HuH-7 (cell line): ENCODE data around the gene SMIM35.
"Not testable (repeated sequence)": the region's sequence is repeated elsewhere in the genome, so short reads cannot be mapped to it uniquely, and the experiment has no call there.

ENCODE experiments used
- DNase-seq: peaks from one replicate; pipeline ENCODE4 v3.0.0; 2011; ENCODE audit warnings: low spot score

SMIM35 gene

DNA sequence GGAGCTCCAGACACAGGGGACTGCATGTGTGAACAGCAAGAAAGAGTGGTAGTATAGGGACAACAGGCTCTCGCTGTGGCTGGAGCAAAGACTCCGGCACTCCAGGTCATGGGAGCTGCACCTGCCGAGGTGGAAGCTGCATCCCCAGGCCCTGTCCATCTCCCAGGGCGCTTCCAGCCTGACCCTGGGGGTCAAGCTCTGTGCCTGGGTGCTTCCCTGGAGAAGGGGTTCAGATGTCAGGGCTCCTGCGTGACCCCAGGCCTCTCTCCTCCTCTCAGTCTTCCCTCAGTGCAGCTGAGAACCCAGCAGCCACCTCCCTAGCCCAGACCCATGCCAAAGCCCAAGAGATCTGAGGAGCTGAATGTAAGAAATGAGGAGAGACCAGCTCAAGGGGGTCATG, 6.5 kb downstream of the SMIM35 start:
- no peak for DNase-seq

DNA sequence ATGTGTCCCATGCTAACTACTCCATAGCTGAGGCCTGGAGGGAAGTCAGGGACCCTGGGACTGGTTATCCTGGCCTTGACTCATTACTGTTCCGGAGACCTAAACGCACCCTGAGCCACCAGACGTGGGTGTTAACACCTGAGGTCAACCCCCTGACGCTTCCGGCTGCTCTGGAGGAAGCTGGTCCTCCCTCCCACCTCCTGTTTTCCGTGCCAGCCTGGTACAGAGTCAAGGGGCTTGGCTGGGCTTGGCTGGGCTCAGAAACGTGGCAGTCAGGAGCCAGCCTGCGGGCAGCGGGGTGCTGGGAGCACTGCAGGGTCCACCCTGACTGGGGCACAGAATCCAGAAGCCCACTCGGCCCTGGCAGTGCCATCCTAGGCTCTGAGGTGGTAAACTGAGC, 7.3 kb downstream of the SMIM35 start:
- DNase-seq: no peak

DNA sequence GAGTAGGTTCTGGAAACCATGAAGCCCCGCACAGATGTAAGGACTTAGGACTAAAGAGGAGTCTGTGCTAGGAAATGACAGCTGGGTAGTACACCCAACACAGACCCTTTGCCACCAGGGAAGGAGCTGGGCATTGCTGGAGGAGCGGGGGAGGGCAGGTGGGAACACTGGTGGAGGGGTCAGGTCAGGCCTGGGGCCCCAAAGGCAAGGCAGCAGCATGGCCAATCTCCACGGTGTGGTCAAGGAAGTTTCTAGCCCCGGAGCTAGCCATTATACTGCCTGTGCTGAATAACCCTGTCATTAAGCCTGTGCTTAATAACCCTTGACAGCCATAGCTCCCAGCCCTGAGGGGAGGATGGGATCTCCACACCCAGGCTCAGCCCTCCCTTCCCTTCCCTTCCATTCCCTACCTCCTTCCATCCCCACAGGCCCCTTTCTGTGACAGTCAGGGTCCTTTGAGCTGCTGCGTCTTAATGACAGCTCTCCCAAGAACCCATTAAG, 7.8 kb downstream of the SMIM35 start:
- no peak for DNase-seq

- DNase-seq: no peak
Observed at GRCh38 chr11:118076754-118077281, 9.9 kb downstream of the SMIM35 start, which contains the start of gene TMPRSS4. Gene TMPRSS4 (plus strand): TSS chr11:118077078. CDS start chr11:118077303, 225 bp downstream.

DNA sequence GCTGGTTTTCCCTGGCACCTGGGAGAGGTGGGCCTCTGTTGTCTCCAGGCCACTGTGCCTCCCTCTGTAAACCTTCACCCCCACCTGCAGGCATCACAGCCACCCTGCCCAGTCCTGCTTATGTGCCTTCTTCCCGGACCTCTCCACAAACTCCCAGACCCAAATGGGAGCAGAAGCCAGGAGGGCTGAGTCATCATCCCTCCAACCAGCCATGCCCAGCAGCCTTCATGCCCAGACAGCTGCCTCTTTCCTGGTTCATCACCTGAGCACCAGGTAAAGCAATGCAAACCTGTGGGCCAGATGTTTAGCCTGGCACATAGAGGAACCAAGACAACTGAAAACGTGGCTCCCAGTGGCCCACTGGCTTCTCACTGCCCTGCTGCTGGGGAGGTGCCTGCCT, 12.0 kb downstream of the SMIM35 start:
- no peak for DNase-seq

DNA sequence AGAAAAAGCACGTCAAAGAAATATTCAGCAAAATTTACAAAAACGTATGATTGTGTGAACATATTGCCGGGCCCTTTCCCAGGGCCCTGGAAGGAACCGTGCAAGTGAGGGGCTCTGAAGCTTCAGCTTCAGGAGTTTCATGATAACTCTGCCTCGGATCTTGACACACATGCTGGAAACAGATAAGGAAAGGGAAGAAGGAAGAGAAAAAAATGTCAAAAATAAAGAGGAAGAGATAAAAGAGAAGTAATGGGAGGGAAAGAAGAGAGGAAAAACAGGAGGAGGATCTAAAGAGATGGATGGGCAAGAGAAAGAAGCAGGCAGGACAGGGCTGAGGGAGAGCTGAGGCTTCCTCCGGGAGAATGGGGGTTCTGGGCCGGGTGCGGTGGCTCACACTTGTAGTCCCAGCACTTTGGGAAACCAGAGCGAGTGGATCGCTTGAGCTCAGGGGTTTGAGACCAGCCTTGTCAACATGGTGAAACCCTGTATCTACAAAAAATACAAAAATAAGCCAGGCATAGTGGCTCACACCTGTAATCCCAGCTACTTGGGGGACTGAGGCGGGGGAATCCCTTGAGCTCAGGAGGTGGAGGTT, 12.6 kb downstream of the SMIM35 start:
- no peak for DNase-seq

DNA sequence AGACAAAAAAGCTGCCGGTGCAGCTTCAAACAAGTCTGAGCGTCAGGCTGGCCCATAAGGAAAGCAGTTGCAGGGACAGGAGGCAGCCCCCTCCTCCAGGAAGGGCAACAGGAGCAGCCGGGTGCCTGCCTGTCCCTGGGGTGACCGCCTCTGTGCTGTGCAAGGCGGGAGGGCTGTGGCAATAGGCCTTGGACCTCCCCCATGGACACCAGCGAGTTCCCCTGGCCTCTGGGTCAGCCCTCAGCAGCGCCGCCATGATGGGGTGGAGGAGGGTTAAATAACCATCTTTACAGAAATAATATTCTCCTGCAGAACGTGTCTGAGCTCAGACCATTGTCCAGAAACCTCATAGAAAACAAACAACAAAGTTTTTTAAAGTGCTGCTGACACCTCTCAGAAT, 13.2 kb downstream of the SMIM35 start:
- no peak for DNase-seq

DNA sequence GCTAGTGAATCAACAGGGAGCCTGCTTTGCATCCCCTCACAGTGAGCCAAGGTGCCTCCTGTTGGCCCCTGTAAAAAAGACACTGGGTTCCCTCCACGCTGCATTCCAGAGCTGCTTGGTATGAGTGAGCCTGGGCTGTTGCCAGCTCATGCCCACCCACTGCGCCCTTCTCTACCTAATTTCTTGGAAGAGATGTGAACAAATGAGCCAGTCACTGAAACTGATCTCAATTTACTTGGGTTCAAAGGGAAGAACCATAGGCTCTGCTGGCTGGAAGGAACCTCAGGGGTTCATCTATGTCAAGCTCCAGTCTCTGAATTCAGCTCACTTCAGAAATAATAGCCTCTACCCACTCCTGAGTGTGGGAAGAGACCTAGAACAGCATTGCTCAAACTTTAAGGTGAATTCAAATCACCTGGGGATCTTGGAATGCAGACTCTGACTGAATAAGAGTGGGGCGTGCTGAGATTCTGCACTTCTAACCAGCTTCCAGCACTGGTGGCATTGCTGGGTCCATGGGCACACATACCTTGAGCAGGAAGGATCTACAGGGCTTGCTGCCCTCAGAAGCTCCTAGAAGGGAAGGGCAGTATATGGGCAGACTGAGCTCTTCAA, 15.2 kb downstream of the SMIM35 start:
- no peak for DNase-seq

DNA sequence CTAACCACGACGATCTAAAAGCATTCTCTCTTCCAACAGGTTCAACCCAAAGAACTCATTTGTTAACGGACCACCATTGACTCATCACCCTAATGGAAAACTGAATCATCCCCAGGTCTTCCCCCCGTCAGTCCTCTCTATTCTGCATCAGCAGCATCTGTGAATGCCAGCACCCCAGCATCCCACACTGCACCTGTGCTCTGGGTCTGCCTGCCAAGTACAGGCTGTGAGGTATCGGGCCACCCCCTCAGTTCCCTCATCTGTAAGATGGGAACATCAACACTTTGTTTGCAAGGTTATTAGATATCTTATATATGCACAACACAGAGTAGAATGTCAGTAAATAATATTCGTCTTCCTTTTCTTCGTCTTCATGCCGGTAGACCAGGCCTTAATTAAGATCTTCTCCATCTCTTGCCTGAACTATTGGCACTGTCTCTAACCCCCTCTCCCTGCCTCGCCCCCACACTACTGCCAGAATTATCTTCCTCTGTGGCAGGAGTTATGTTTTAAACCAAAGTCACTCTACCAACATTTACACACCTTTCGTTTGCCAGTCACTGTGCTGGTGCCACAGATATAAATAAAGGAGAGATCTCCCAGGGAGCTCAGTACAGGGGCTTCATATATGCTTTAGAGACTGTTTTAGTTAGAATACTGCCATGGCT, 17.7 kb downstream of the SMIM35 start:
- DNase-seq: no peak

DNA sequence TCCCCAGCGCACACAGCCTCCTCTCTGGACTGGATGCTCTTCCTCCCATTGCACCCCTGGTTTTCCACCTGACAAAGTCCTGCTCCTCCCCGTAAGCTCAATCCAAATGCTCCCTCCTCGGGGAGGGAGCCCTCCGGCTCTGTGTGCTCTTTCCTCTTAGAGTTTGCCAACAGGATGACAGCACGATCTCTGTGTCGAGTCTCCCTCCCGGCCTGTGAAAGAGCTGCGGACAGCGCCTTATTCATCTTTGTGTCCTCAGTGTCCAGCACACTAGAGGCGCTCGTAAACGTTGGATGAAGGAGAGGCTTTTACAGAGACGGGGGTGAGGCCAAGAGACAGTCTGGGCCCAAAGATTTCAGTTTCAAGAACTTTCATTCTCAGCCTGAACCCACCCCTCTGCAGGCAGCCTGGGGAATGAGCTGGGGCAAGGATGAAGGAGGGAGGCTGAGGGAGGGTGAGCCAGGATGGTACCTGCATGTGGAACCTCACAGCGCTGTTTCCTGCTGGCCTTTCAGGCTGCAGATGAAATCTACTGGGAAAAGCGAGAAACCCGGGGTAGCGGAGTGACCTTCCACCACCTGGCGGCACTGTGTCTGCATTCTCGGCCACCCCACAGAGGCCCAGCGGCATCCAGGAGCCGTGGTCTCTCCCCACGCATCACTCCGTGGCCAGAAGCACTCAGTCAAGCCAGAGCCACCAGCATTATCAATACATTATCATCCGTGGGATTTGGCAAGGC, 18.4 kb downstream of the SMIM35 start:
- DNase-seq: peak; percentile 68

DNA sequence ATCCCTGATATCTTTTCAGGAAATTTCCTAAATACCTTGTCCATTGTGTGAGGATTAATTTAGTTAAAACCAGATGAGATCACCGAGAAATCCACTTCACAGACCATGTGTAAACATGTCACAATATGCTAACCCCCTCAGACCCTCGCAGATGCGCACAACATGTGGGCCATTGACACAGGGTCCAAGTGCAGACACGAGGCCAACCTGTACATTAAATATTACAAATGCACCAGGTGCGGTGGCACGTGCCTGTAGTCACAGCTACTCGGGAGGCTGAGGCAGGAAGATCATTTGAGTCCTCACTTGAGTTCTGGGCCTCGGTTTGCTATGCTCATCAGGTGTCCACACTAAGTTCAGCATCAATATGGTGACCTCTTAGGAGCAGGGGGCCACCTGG, 19.8 kb downstream of the SMIM35 start:
- no peak for DNase-seq

DNA sequence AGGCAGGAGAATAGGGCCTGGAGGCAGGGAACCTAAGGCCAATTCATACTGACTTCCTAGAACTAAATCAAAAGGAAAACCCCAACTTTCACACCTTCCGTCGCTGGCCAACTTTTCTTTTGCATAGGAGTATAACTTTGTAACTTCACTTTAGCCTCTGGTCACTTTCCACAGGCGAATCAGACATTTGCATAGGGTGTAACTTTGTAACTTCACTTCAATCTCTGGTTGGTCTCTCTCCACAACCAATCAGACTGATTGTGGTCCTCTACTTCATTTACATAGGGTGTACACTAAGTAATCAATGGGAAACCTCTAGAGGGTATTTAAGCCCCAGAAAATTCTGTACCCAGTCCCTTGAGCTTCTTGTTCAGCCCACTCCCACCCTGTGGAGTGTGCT, 21.4 kb downstream of the SMIM35 start:
- no peak for DNase-seq

GRCh38 chr11:118064956-118065355, 21.8 kb downstream of the SMIM35 start:
- no peak for DNase-seq

- DNase-seq: not testable (repeated sequence)
Observed at GRCh38 chr11:118062631-118063030, 24.1 kb downstream of the SMIM35 start.

- DNase-seq: not testable (repeated sequence)
Observed at GRCh38 chr11:118062181-118062580, 24.6 kb downstream of the SMIM35 start.

DNA sequence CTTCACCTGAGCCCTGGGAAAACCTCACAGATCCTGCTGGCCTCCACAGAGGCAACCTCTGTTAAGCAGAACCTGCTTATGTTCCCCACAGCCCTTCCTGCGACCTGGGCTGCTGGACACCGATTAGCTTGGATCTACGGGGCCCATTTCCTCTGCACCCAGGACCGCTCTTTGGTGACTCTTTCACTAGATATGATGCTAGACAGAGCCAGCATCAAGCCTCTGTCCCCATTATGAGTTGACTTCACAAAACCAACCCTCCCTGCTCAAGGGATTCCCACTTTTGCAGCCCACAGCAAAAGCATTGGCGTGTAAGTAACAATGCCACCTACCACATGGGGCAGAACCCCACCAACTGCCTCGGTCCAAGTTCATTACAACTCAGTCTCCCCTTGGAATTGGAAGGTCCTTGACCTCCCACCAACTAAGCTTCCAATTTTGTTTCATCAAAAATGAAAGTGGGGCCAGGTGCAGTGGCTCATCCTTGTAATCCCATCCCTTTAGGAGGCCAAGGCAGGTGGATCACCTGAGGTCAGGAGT, 25.1 kb downstream of the SMIM35 start:
- no peak for DNase-seq

GRCh38 chr11:118060869-118061268, 25.9 kb downstream of the SMIM35 start:
- DNase-seq: no peak

DNA sequence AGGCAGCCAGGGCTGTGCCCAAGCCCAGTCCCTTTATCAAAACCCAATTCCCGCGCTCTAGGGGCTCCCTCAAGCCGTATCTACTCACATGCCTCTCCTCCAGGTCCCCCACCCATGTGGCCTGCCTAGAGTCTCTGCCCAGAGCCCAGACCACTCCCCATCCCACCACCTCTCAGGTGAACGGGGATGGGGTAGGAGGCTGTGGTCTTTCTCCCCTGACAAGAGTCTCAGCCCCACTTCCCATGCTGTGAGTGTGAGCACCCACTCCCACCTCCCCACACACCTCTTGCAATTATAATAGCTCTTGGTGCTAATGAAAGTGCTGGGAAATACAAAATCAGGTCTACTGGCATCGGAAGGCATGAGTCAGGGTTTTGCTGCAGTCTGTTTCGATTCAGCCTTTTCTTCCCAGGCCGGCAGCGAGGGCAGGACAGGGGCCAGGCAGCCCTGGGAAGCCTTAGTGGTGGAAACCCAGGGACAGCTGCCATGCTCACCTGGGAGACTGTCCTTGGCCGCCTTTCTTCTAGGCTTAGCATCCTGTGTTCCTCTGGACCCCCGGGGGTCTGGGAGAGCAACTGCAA, 26.6 kb downstream of the SMIM35 start:
- no peak for DNase-seq

DNA sequence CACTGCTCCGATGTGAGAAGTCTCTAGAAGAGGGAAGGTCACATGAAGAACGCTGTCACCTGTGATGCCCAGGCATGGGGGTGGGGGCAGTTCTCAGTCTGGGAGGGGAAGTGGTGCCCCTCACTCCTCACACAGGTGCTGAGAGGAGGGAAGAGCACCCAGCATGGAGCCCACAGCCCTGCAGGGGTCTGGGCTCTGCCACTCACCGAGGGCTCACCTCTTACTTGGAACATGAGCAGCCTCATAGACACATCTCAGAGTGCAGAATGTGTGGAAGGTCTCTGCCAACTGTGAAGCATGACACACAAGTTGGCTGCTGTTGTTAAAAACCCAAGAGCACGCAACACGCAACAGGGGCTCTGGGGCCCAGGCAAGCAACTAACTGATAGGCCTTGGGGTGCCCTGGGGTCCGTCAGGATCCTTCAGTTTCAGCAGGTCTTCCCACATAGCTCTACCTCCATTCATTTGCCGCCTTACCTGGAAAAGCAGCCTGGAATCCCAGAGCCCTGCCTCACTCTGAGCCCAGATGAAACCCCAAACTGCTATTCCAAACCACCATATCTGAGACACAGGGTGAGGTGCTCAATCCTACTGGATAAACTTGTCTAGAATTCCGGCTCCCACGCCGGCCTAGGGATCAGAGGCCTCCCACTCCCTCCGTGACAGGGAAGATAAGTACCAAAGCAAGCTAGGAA, 27.4 kb downstream of the SMIM35 start:
- DNase-seq: no peak

DNA sequence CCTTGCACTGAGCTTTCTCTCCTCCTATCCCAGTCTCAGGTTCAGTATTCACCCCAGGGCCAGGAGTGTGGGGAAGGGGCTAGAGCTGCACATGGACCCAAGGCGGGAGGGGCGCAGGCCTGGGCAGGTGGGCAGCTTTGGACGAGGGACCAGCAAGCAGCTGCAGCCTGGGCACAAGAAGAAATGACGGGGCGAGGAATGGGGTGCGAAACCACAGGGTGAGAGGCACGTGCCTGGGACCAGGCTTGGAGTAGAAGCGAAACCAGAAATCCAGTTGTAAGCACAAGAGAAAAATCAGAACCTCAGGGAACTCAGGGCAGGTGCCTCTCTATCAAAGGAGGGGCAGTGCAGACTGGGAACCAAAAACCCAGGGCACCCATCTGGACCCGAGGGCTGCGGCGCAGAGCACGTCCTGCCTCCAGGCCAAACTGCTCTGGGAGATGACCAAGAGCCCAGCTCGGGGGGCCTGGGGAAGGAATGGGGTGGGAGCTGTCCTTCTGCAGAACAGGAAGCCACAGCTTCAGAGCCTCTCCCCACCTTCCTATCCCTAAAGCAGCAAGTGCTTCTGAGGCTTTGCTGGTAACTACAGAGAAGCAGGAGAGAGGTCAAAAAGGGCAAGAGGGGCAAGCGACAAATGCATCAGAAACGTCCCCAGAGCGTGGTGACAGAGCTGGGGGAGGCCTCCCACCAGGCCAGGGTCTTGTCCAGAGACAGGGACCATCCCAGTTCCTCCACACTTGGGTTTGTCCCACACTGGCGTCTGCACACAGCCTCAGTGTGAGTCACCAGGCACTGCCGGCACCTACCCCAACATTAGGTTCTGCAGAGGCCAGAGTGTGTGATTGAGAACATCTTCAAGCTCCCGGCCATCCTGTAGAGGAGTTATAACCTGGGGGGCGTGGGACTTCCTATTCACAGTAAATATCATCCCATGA, 28.2 kb downstream of the SMIM35 start:
- no peak for DNase-seq
